HG03342 (cell line): ENCODE results near the gene HIF3A.

ENCODE experiments used
- ATAC-seq: cut with Tn5 transposase; IDR thresholded peaks from one replicate; pipeline ENCODE4 v1.9.1; 2021; ENCODE audit warnings: mild to moderate bottlenecking, moderate library complexity; ENCODE audit not compliant: unreplicated experiment

Gene HIF3A

DNA sequence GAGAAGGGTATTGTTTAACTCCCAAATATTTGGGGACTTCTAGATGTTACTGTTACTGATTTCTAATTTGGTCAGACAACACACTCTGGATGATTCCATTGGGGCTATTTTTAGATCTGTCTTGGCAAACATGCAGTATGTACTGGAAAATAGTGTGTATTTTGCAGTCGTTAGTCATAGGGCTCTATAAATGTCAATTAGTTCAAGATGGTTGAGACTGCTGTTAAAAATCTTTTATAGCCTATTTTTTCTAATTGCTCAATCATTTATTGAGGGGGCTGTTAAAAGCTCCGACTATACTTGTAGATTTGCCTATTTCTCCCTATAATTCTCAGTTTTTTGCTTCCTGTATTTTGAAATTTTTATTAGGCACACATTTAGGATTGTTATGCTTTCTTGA lies 81.4 kb downstream of the HIF3A start:
- no peak for ATAC-seq

DNA sequence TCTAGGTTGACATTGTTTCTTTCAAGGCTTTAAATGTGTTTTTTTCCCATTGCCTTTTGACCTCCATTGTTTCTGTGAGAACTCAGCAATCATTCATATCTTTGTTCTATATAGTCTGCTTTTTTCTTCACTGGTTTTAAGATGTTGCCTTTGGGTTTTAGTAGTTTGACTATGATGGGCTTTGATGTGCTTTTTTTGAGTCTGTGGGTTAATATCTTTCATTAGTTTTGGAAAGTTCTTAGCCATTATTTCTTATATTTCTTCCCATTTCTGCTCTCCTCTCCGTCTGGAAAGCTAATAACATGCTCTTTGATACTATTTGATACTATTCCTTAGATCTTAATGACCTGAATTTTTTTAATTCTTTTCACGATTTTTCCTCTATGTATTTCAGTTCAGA lies 83.8 kb downstream of the HIF3A start:
- no peak for ATAC-seq

DNA sequence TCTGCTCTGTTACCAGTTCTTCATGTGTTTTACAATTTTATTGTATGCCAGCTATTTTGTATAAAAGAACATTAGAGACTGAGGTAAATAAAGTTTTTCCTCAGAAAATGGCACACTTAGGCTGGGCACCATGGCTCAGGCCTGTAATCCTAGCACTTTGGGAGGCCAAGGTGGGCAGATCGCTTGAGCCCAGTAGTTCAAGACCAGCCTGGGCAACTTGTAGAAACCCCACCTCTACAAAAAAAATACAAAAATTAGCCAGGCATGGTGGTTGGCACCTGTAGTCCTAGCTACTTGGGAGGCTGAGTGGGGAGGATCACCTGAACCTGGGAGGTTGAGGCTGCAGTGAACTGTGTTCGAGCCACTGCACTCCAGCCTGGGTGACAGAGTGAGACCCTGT lies 84.5 kb downstream of the HIF3A start:
- no peak for ATAC-seq

DNA sequence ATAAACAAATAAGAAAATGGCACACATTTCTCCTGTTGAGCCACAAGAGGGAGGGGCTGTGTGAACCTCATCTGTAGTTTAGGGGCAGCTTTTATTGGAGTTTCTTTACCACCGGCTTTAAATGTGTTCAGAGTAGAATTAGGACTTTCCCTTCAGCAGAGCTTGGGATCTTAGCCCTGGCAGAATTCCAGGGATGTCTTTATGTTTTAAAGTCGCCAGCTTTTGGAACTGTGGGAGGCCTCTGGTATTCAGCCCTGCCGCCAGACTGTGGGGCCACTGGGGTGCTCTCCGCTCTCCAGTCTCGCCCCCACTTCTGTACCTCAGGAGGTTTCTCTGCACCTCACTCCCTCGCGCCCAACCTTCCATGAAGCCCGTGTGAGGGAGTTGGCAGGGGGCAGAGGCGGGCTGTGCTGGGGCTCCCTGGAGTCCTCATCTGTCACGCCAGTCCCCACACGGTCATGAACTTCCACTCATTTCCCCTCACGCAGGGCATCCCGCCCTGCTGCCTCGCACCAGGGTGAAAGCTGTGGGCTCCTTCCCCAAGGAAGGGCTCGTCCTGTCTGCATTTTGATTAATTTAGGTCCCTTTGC lies 85.0 kb downstream of the HIF3A start:
- ATAC-seq, result no peak

DNA sequence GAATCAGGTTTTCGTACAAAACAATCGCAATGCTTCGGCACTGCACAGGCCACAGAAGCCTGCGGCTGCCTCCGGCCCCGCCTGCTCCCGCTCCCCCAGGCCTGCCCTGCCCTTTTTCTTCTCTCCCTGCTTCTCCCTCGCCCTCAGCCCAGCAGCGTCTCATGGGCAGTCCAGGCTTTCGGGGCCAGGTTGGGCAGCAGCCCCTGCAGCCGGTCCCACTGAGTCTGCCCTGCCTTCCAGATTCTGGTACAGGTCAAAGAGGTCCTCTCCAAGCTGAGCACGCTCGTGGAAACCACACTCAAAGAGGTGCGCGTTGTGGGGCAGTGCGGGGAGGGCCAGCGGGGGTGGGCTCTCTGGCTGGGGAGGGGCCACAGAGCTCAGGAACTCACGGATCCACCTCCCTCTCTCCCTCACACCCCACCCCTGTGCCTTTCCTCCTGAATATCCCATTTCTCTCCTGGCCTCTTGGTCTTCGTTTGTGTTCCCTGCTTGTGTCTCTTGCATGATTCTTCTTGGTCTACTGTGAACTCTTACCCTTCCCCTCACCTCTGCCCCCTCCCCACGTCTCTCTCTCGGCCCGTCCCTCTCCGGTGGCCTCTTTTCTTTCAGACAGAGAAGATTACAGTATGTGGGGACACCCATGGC lies 86.5 kb downstream of the HIF3A start:
- no peak for ATAC-seq

DNA sequence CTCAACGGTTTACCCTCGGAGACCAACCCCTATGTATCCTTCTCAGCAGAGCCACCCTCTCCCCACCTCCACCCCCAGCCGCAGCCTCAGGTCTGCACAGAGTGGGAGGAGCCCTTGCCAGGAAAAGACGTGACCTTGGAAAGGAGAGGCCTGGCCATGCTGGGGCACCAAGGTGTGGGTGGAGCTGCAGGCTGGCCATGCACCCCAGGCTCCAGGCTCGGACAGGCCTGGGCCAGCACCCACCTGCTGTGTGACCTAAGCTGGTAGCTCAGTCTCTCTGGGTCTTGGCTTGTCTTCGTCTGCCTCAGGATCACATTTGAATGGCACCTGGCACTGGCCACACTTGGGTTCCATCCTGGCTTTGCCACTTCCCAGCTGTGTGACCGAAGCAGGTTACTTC lies 87.0 kb downstream of the HIF3A start:
- no peak for ATAC-seq

DNA sequence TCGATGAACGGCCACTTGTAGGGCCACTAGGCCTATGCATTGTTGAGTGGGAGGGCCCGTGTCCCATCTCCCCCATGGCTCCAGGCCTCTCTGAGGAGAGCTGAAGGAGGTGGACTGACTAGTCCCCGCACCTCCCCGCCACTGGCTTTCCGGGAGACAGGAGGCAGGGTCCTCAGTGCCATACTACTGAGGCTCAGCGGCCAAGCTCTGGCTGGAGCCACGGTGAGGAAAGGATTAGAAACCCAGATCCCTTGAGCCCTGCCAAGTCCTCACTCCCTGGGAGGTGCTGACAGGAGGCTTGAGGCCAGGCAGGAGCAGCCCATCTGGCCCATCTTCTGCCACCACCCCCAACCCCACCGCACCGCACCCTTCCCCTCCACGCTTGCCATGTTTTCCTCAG lies 87.6 kb downstream of the HIF3A start:
- no peak for ATAC-seq

DNA sequence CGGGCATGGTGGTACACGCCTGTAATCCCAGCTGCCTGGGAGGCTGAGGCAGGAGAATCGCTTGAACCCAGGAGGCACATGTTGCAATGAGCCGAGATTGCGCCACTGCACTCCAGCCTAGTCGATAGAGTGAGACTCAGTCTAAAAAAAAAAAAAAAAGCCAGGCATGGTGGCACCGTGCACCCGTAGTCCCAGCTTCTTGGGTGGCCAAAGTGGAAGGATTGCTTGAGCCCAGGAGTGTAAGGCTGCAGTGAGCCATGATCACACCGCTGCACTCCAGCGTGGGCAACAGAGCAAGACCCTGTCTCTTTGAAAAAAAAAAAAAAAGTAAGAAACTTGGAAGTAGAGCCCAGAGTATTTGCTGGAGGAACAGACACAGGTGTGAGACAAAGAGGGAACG lies 88.8 kb downstream of the HIF3A start:
- no peak for ATAC-seq

DNA sequence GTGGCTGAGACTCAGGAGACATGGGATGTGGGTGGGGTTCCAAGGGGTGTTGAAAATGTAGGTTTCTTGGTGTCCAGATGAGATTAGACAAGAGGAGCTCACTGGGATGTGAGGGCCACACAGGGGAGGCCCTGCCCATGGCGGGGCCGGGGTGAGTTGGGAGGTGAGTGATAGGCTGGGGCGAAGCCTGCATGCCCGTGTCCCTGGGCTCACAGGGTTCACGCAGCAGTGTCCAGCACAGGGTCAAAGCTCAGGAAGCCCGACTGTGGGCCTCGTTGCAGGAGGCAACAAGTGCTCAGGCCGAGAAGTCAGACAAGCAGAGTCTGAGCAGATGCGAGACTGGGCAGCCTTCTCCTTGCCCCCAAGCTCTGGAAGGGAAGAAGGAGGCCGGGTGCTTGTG lies 89.3 kb downstream of the HIF3A start:
- ATAC-seq, result no peak

DNA sequence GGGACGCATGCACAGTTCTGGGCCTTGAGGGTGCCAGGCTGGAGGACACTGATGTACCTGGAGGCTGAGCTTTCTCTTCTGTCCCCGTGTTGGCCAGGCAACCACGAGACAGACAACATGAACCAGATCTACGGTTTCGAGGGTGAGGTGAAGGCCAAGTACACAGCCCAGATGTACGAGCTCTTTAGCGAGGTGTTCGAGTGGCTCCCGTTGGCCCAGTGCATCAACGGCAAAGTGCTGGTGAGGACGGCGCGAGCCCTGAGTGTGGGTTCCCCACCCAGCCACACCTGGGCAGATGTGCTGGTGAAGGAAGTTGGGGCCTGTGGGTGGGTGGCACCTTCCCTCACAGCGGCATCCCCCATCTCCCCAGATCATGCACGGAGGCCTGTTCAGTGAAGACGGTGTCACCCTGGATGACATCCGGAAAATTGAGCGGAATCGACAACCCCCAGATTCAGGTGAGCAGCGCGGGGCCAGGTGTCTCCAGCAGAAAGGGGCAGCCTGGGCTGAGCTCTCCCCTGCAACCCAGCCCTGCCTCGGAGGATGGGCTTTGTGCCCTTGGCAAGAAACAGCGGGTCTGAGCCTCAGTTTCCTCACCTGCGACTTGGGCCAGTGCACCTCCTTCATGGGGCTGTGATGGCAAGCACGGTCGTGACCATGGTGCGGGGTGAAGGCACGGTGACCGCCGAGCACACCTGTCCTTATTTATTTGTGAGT lies 90.3 kb downstream of the HIF3A start:
- ATAC-seq, result no peak

DNA sequence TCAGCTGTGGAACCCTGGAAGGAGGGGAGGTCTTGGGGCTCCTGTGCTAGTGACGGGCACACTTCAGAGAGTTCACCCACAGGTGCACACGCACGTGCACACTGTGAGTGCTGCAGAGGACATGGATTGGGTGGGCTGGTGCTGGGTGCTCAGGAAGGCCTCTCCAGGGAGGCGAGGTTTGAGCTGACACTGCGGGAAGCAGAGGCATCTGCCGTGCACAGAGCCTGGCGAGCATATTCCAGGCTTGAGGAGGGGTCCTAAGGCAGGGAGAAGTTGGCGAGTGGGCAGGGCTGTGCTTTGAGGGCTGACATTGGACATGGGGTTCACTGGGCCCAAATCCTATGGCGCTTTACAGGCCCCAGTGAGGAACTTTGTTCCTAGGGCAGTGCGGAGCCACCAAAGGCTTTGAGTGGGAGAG lies 90.9 kb downstream of the HIF3A start:
- no peak for ATAC-seq

DNA sequence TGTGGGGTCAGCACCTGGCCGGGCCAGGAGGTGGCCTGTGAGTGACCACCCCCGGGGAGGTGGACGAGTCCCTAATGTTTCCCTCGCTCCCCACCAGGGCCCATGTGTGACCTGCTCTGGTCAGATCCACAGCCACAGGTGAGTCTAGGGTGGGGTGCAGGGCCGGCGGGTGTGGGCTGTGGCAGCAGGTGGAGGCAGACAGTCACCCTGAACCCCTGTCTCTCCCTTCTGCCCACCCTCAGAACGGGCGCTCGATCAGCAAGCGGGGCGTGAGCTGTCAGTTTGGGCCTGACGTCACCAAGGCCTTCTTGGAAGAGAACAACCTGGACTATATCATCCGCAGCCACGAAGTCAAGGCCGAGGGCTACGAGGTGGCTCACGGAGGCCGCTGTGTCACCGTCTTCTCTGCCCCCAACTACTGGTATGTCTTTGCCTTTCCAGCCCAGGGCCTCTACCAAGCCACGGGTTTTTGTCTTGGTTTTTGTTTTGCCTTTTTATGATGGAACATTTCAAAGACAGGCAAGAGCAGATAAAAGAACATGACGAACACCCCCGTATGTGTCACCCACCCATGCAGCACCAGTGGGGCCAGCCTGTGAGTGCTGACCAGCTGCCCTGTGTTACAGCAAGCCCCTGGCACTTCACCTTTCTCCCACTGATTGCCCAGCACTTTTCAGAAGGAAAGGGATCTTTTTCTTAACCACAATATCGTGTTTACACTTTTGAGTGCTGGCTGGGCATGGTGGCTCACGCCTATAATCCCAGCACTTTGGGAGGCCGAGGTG lies 91.7 kb downstream of the HIF3A start:
- ATAC-seq, result no peak

DNA sequence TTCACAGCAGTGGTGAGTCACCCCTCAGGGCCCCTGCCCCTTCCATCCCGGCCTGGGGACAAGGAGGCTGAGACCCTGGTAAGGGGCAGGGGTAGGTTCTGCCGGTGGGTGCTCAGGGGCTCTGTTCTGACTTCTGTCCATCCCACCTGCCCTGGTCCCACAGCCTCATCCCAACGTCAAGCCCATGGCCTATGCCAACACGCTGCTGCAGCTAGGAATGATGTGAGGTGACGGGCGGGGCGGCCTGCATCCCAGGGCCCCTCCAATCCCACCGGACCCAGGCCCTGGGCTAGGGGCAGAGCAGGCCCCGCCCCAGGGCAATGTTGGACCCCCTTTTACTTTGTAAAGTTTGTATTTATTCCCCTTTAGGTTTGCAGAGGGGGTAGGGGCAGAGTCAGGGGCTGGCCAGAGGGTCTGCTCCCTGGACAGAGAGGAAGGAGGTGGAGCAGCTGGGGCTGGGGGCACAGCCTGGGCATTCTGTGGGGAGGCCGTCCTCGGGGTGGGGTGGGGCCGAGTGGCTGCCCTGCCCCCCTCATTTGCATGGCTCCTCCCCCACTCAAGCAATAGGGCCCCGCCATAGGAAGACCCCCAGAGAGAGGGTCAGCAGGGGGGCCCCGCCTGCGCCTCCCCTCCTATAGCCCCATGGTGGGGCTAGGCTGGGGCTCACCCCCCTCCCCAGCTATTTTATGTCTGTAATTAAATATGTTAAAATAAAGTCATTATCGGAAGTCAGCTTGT lies 93.4 kb downstream of the HIF3A start:
- no peak for ATAC-seq

DNA sequence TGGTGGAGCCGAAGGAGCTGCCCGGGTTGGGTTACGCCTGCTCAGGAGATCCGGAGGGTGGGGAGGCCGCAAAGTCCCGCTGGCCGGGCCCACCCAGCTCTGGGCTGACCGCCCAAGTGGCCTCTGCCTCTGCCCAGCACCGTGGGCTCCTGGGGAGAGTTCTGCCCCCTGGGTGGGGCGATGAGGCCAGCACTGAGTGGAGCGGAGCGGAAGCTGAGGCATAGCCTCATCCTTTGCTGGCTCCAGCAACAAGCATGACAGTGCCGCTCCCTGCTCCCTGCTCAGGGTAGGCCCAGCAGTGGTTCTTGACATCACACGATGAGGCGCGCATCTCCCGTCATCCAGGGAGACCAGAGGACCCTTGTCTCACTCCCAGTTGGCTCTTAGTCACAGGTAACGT lies 94.0 kb downstream of the HIF3A start:
- no peak for ATAC-seq

DNA sequence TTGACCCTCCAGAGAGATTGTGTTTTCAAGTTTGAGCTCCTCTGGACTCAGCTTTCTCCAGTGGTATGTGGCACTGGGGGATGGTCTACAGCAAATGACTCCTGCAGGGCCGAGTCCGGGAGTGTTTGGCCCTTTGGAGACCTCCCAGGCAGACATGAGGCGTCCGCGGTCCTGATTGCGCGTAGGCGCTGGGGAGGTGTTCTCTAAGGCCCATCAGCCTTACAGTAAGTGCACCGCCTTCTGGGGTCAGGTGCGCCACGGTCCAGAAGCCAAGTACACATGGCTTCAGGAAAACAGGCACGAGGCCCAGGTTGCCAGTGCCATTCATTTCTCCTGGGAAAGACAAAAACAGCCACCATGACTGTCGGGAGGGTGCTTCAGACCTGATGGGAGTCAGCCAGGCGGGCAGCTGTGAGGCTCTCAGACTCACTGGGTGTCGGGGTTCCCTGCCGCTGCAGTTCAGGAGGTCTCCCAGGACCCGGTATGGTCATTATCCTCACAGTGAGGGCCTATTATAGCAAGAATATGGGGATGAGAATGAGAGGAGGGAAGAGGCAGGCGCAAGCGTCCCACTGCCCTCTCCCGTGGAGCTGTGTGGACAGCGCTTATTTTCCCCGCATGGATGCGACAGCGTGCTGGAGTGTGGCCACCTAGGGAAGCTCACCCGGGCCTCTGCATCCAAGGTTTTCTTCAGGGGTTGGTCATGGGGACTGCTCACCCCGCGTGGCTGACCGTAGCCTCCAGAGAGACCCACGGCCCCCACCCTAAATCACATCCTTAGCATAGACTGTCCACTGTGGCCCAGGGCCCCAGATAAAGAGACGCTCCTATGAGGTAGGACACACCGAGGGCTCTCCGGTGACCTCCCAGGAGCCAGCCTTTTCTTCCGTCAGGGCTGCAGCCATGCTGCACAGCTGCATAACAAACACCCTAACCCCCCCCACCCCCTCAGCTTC lies 94.7 kb downstream of the HIF3A start:
- no peak for ATAC-seq

DNA sequence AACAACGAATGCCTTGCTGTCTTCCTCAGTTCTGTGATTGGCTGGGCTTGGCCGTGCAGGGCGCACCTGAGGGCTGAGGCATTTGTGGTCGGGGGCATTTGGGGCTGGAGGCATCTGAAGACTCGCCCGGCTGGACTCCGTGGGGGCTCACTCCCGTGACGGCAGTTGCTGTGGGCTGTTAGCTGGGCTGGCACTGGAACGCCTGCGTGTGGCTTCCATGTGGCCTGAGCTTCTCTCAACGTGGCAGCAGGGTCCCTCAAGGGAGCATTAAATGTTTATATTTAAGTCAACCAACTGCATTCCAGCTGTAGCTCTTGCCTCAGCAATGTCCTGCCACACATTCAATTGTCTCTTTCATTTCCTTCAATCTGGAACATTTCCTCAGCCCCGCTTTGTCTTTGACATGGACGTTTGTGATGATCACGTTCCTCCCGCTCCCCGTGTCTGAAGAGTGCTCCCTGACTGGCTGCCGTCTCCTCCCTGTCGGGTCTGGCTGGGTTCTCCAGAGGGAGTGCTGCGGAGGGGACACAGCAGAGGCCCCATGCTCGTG lies 95.5 kb downstream of the HIF3A start:
- ATAC-seq, result no peak

DNA sequence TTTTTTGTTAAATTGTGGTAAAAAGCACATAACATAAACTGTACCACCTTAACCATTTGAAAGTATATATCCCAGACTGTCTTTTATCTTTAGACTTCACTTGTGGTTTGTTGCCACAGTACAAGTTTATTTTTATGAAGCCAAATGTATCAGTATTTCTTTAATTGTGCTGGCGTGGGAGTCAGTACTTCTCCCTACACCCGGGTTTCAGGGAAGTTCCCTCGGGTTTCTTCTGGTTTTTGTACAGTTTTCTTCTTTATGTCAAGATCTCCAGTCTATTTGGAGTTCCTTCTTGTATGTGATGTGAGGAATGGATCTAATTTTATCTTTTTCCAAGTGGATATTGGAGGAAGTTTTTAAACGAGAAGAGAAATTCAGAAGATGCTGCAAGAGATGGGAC lies 96.0 kb downstream of the HIF3A start:
- ATAC-seq, result no peak
